GM23338 (cell line): ENCODE results near the gene UBE2QL1.

Experiments
- JUNB ChIP-seq: IDR thresholded peaks from one replicate; pipeline ENCODE4 v1.6.1; 2016; ENCODE audit warnings: antibody characterized with exemption; ENCODE audit not compliant: unreplicated experiment
- TF ChIP-seq, protein P1 (sequence below), 2 experiments: fragments of 200-600 bp in 1 of 2; sonication (generic) in 1 of 2; conservative IDR thresholded peaks; 2 replicates each; pipeline versions ENCODE4 v1.5.1 to v1.6.1; 2016 to 2017; ENCODE audit warnings: antibody characterized with exemption in 2 of 2, low read depth in 2 of 2, mild to moderate bottlenecking in 2 of 2, moderate library complexity in 1 of 2

- TF ChIP-seq, protein P1, sequence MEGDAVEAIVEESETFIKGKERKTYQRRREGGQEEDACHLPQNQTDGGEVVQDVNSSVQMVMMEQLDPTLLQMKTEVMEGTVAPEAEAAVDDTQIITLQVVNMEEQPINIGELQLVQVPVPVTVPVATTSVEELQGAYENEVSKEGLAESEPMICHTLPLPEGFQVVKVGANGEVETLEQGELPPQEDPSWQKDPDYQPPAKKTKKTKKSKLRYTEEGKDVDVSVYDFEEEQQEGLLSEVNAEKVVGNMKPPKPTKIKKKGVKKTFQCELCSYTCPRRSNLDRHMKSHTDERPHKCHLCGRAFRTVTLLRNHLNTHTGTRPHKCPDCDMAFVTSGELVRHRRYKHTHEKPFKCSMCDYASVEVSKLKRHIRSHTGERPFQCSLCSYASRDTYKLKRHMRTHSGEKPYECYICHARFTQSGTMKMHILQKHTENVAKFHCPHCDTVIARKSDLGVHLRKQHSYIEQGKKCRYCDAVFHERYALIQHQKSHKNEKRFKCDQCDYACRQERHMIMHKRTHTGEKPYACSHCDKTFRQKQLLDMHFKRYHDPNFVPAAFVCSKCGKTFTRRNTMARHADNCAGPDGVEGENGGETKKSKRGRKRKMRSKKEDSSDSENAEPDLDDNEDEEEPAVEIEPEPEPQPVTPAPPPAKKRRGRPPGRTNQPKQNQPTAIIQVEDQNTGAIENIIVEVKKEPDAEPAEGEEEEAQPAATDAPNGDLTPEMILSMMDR (conservative IDR thresholded peaks at IDR 0.05; ENCODE audit: low read depth in 2 of 2), result no peak
- TF ChIP-seq JUNB, result no peak
Observed at GRCh38 chr5:6466975-6467567, 18.4 kb downstream of the UBE2QL1 start.
